Hepatocyte (in vitro differentiated cells): Measurements from ENCODE around the gene FAM185A. TPM values are rescaled to one million over a fixed set of nuclear protein-coding genes. Genes with fewer than 3 reads are reported as not detected.

Experiments
- DNase-seq: peaks from one replicate; pipeline ENCODE4 v3.0.0-alpha.2; 2016; ENCODE audit warnings: low spot score
- H2AFZ ChIP-seq: fragments of 200-600 bp; sonication (generic); 2 replicates; pipeline ENCODE4 v1.6.0; 2016; ENCODE audit warnings: antibody characterized with exemption, mild to moderate bottlenecking
- H3K27ac ChIP-seq: fragments of 200-600 bp; sonication (generic); 2 replicates; pipeline ENCODE4 v1.5.1; 2016; ENCODE audit warnings: mild to moderate bottlenecking
- H3K27me3 ChIP-seq: fragments of 200-600 bp; sonication (generic); 2 replicates; pipeline ENCODE4 v1.6.1; 2016
- H3K36me3 ChIP-seq: fragments of 200-600 bp; sonication (generic); replicated peaks from 2 replicates; pipeline ENCODE4 v1.5.1; 2016; ENCODE audit warnings: low read depth; ENCODE audit not compliant: insufficient read depth
- H3K4me1 ChIP-seq: fragments of 200-600 bp; sonication (generic); 2 replicates; pipeline ENCODE4 v1.5.1; 2016; ENCODE audit warnings: mild to moderate bottlenecking, moderate library complexity; ENCODE audit not compliant: insufficient read depth
- H3K4me2 ChIP-seq: fragments of 200-600 bp; sonication (generic); 2 replicates; pipeline ENCODE4 v1.6.0; 2016
- H3K4me3 ChIP-seq: fragments of 200-600 bp; sonication (generic); 2 replicates; pipeline ENCODE4 v1.5.1; 2016; ENCODE audit warnings: mild to moderate bottlenecking
- H3K79me2 ChIP-seq: fragments of 200-600 bp; sonication (generic); 2 replicates; pipeline ENCODE4 v1.6.0; 2017; ENCODE audit warnings: mild to moderate bottlenecking
- H3K9me2 ChIP-seq: fragments of 200-600 bp; sonication (generic); replicated peaks from 2 replicates; pipeline ENCODE4 v1.6.0; 2017; ENCODE audit warnings: mild to moderate bottlenecking; ENCODE audit not compliant: insufficient read depth
- H3K9me3 ChIP-seq: fragments of 200-600 bp; sonication (generic); 2 replicates; pipeline ENCODE4 v1.5.1; 2016; ENCODE audit warnings: low read depth, mild to moderate bottlenecking
- H4K20me1 ChIP-seq: fragments of 200-600 bp; sonication (generic); 2 replicates; pipeline ENCODE4 v1.6.0; 2016; ENCODE audit warnings: mild to moderate bottlenecking; ENCODE audit not compliant: insufficient read depth, poor library complexity, severe bottlenecking
- EZH2 ChIP-seq: fragments of 200-600 bp; sonication (generic); IDR thresholded peaks from 2 replicates; pipeline ENCODE4 v1.6.1; 2016; ENCODE audit warnings: antibody characterized with exemption, mild to moderate bottlenecking, borderline replicate concordance
- EZH2phosphoT487 ChIP-seq: fragments of 200-600 bp; sonication (generic); IDR thresholded peaks from one replicate; pipeline ENCODE4 v1.6.1; 2018; ENCODE audit warnings: antibody characterized with exemption, mild to moderate bottlenecking, low read depth, moderate library complexity; ENCODE audit not compliant: unreplicated experiment, severe bottlenecking
- WGBS: methylation state at CpG from one replicate; pipeline ENCODE4 v1.1.6; 2016; ENCODE audit warnings: low lambda C conversion rate; ENCODE audit errors: missing lambda C conversion rate; 5-methylcytosine and 5-hydroxymethylcytosine counted together
- polyA plus RNA-seq: library from polyadenylated mRNA; unstranded; fragments of >200 nt; fragmentation: Nextera tagmentation; extraction: Ambion mirVana; gene quantifications from 2 replicates; pipeline ENCODE4 v1.2.1, GENCODE V29; 2016
- total RNA-seq: library from RNA; depleted of rRNA; stranded (reverse); fragments of >200 nt; gene quantifications from 2 replicates; pipeline ENCODE4 v1.2.3, GENCODE V29; 2014
- TF ChIP-seq, protein P1 (sequence below): fragments of 200-600 bp; sonication (generic); IDR thresholded peaks from 2 replicates; pipeline ENCODE4 v1.5.1; 2016; ENCODE audit warnings: antibody characterized with exemption, mild to moderate bottlenecking; ENCODE audit not compliant: poor library complexity

Gene FAM185A
- total and polyA plus RNA-seq, 2 experiments from 2014 or later, result 4.8 to 16.0 TPM

DNA sequence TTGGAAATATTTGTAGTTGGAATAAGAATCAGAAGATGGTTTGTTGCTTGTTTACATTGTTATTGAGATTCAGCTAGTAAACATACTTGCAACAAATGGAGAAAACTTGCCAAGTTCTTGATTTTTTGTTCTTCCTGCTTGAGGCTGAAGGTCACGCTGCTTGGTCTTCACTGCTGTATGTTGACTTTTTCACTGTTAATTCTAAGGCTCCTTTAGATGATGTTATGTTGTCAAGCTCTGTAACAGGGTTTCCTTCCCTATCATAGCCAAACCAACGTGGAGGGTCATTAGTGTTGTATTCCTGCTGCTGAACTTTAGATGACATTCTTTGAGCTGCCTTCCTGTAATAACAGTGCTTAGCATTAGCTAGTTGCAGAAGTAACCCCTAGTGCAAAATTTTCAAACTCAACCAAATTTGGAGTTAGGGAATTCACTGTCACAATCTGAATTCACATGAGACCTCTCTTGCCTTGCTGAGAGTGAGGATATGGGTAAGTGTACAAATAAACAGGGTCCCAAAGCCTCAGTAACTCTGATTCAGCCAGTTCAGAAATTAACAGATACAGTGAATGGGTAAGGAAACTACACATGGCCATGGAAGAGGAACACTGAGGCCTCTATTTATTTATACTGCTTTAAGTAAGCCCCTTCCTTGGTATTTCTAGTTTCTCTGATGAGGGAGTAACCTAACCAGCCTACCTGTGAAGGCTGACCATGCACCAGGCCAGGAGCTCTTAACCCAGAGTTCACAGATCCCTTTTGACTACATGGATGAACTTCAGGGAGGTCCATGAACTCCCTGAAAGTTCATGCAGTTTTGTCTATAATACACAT lies 64.6 kb downstream of the FAM185A start:
- Histone ChIP-seq H3K9me2 (no peaks in the 10 kb centered on the region), H3K9me3 (no peaks in the 10 kb centered on the region), H3K4me2 (no peak overlapping the region), H2AFZ (no peak overlapping the region), H3K4me3 (no peak overlapping the region), H3K4me1 (peaks cover 15% of the 10 kb centered on the region), H4K20me1 (no peaks in the 10 kb centered on the region), H3K27ac (no peak overlapping the region), H3K36me3 (no peaks in the 10 kb centered on the region), H3K27me3 (no peaks in the 10 kb centered on the region), H3K79me2 (no peaks in the 10 kb centered on the region)
- WGBS, result 78% methylated on average over 2 of the region's 2 CpGs
- no peak for TF ChIP-seq EZH2phosphoT487
- TF ChIP-seq EZH2, result no peak
- TF ChIP-seq, protein P1, sequence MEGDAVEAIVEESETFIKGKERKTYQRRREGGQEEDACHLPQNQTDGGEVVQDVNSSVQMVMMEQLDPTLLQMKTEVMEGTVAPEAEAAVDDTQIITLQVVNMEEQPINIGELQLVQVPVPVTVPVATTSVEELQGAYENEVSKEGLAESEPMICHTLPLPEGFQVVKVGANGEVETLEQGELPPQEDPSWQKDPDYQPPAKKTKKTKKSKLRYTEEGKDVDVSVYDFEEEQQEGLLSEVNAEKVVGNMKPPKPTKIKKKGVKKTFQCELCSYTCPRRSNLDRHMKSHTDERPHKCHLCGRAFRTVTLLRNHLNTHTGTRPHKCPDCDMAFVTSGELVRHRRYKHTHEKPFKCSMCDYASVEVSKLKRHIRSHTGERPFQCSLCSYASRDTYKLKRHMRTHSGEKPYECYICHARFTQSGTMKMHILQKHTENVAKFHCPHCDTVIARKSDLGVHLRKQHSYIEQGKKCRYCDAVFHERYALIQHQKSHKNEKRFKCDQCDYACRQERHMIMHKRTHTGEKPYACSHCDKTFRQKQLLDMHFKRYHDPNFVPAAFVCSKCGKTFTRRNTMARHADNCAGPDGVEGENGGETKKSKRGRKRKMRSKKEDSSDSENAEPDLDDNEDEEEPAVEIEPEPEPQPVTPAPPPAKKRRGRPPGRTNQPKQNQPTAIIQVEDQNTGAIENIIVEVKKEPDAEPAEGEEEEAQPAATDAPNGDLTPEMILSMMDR, result no peak
- DNase-seq, result no peak

DNA sequence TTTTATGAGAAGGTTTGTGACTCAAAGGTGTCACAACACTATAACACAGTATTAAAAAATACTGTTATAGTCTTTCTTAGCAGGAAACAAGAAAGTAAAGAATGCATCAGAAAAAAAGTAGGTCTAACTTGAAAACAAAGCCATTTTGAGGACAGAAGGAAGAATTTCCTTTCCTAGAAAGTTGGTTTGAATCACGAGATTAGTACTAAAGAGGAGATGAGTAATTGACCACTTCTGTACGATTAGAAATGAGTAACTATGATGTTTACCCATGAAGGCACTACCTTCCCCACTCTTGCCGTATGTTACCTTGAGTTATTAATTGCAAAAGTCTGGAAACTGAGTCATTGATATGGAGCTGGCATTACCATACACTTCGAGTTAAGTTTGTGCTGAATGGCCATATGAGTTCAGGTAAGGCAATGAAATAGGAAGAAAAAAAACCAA lies 65.2 kb downstream of the FAM185A start:
- no peak for TF ChIP-seq EZH2phosphoT487
- TF ChIP-seq EZH2, result no peak
- TF ChIP-seq, protein P1, result no peak
- Histone ChIP-seq H3K36me3 (no peaks in the 10 kb centered on the region), H3K27me3 (no peaks in the 10 kb centered on the region), H3K4me3 (no peak overlapping the region), H3K4me1 (peaks cover 15% of the 10 kb centered on the region), H2AFZ (no peak overlapping the region), H3K4me2 (no peak overlapping the region), H3K27ac (no peak overlapping the region), H3K79me2 (no peaks in the 10 kb centered on the region), H3K9me2 (no peaks in the 10 kb centered on the region), H3K9me3 (no peaks in the 10 kb centered on the region), H4K20me1 (no peaks in the 10 kb centered on the region)
- no peak for DNase-seq
- 89% methylated on average over 4 of the region's 4 CpGs for WGBS

DNA sequence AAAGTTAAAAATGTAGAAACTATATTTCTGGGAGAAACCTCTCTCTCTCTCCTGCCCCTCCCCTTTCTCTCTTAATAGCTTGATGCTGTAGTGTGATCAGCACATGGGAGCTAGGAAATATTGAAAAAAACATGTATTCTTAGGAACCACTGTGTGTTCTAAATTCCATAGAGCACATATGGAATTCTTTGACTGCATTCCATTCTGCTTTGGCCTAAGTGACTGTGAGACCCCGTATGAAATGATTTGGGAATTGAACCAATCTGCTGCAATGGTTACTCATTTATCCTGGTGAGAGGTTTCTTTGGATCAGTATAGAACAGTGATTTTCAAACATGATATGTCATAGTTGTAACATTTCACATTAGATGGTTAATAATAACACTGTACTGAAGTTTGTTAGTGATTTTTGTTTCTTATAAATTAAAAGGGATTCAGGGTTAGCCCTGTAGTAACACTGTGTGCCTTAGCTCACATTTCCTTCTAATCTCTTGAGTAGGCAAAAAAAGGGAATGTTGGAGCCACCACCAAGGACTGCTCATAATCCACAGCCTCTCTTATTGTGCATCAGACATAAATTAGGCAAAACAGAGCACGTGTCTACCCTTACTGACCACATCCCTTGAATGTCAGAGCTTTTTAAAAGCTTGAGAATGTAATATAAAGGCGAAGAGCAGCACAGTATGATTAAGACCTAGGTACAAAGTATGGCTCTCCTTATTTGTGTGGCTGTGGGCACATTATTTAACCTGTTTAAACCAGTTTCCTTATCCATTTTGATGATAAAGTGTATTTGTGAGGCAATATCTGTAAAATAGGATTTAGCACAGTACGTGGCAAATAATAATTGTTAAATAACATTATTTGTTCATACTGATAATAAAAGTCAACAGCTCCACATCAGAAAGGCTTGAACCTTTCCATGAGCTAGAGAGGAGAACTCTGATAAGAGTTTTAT lies 69.1 kb downstream of the FAM185A start:
- no peaks in the 10 kb centered on the region for H3K9me3 ChIP-seq
- H3K27me3 ChIP-seq, result no peaks in the 10 kb centered on the region
- H4K20me1 ChIP-seq, result no peaks in the 10 kb centered on the region
- H3K36me3 ChIP-seq, result no peaks in the 10 kb centered on the region
- no peaks in the 10 kb centered on the region for H3K9me2 ChIP-seq
- no peak overlapping the region for H3K4me3 ChIP-seq
- H3K79me2 ChIP-seq, result no peaks in the 10 kb centered on the region
- WGBS, result 78% methylated on average over 4 of the region's 4 CpGs
- no peak overlapping the region for H3K4me2 ChIP-seq
- DNase-seq, result no peak
- no peak overlapping the region for H3K27ac ChIP-seq
- TF ChIP-seq EZH2 (no peak), EZH2phosphoT487 (no peak)
- TF ChIP-seq, protein P1, result no peak
- no peak overlapping the region for H2AFZ ChIP-seq
- peaks cover 2% of the 10 kb centered on the region for H3K4me1 ChIP-seq
